WTC11 (cell line): ENCODE measurements around the gene TMEM158. TPM values are rescaled to one million over a fixed set of nuclear protein-coding genes. Genes with fewer than 3 reads are reported as not detected.

Experiments used
- ATAC-seq: fragments of 200-7000 bp; cut with Tn5 transposase; 2 replicates; pipeline ENCODE4 v1.10.0; 2021; ENCODE audit warnings: mild to moderate bottlenecking, moderate library complexity
- CTCF ChIA-PET: fragments of 300-600 bp; sonication (Branson Sonifier 250); formaldehyde crosslinking; loops from one replicate; lab custom pipeline; 2021; ENCODE audit warnings: antibody characterized with exemption; lab: Charles Lee
- POLR2A ChIA-PET: fragments of 350-600 bp; sonication (Branson Sonifier 250); formaldehyde crosslinking; loops from one replicate; lab custom pipeline; 2021; ENCODE audit warnings: antibody characterized with exemption; lab: Charles Lee
- DNase-seq: peaks from one replicate; pipeline ENCODE4 v3.0.0; 2021; ENCODE audit warnings: low spot score
- H3K27ac Mint-ChIP-seq: 2 replicates; pipeline ENCODE4 v1.8.0; 2021; ENCODE audit warnings: mixed read lengths
- H3K27me3 Mint-ChIP-seq: 2 replicates; pipeline ENCODE4 v1.8.0; 2021; ENCODE audit warnings: low read depth, mild to moderate bottlenecking, moderate library complexity, mixed read lengths
- H3K36me3 Mint-ChIP-seq: 2 replicates; pipeline ENCODE4 v1.8.0; 2021; ENCODE audit warnings: mixed read lengths
- H3K4me1 Mint-ChIP-seq: 2 replicates; pipeline ENCODE4 v1.8.0; 2022; ENCODE audit warnings: mixed read lengths
- H3K4me3 Mint-ChIP-seq: 2 replicates; pipeline ENCODE4 v1.8.0; 2021; ENCODE audit warnings: mild to moderate bottlenecking, moderate library complexity, mixed read lengths
- H3K9me3 Mint-ChIP-seq: 2 replicates; pipeline ENCODE4 v1.8.0; 2021; ENCODE audit warnings: mixed read lengths
- ATF3 ChIP-seq: sonication (generic); formaldehyde crosslinking; conservative IDR thresholded peaks from 2 replicates; pipeline ENCODE4 v1.8.1; 2022; ENCODE audit warnings: mild to moderate bottlenecking, missing genetic modification reagents
- CBFB ChIP-seq: sonication (generic); formaldehyde crosslinking; IDR thresholded peaks from 2 replicates; pipeline ENCODE4 v1.8.1; 2022; ENCODE audit warnings: mild to moderate bottlenecking, low read depth, missing genetic modification reagents
- CTCF ChIP-seq: fragments of 200-600 bp; IDR thresholded peaks from 2 replicates; pipeline ENCODE4 v1.8.0; 2022; ENCODE audit warnings: antibody characterized with exemption
- ELF4 ChIP-seq: sonication (generic); formaldehyde crosslinking; IDR thresholded peaks from 2 replicates; pipeline ENCODE4 v1.8.1; 2022; ENCODE audit warnings: low read depth, mild to moderate bottlenecking, moderate library complexity, missing genetic modification reagents
- ESRRA ChIP-seq: sonication (generic); formaldehyde crosslinking; IDR thresholded peaks from 2 replicates; pipeline ENCODE4 v1.8.1; 2022; ENCODE audit warnings: mild to moderate bottlenecking, missing genetic modification reagents, borderline replicate concordance
- FOXP1 ChIP-seq: sonication (generic); formaldehyde crosslinking; IDR thresholded peaks from 2 replicates; pipeline ENCODE4 v1.8.0; 2022; ENCODE audit warnings: missing genetic modification reagents, mild to moderate bottlenecking, moderate library complexity, borderline replicate concordance
- HMGA2 ChIP-seq: fragments of 250-450 bp; sonication (Bioruptor Pico); IDR thresholded peaks from 2 replicates; pipeline ENCODE4 v1.4.0; 2021; ENCODE audit warnings: mild to moderate bottlenecking, moderate library complexity
- IRF2 ChIP-seq: sonication (generic); formaldehyde crosslinking; IDR thresholded peaks from 2 replicates; pipeline ENCODE4 v1.8.0; 2022; ENCODE audit warnings: low read depth, missing genetic modification reagents, borderline replicate concordance
- MXD4 ChIP-seq: fragments of 250-450 bp; sonication (Bioruptor Pico); IDR thresholded peaks from 2 replicates; pipeline ENCODE4 v1.8.0; 2021; ENCODE audit warnings: mild to moderate bottlenecking, moderate library complexity, borderline replicate concordance
- PRRX2 ChIP-seq: fragments of 250-450 bp; sonication (Bioruptor Pico); IDR thresholded peaks from 2 replicates; pipeline ENCODE4 v1.8.0; 2021; ENCODE audit warnings: mild to moderate bottlenecking
- RORB ChIP-seq: fragments of 250-450 bp; sonication (Bioruptor Pico); IDR thresholded peaks from 2 replicates; pipeline ENCODE4 v1.9.0; 2021; ENCODE audit warnings: mild to moderate bottlenecking
- SOX15 ChIP-seq: fragments of 250-450 bp; sonication (Bioruptor Pico); IDR thresholded peaks from 2 replicates; pipeline ENCODE4 v1.9.0; 2021; ENCODE audit warnings: mild to moderate bottlenecking
- SP1 ChIP-seq: sonication (generic); formaldehyde crosslinking; conservative IDR thresholded peaks from 2 replicates; pipeline ENCODE4 v1.8.1; 2022; ENCODE audit warnings: missing genetic modification reagents
- USF1 ChIP-seq: sonication (generic); formaldehyde crosslinking; IDR thresholded peaks from 2 replicates; pipeline ENCODE4 v1.8.0; 2022; ENCODE audit warnings: mild to moderate bottlenecking, missing genetic modification reagents
- ZNF121 ChIP-seq: sonication (generic); formaldehyde crosslinking; IDR thresholded peaks from 2 replicates; pipeline ENCODE4 v1.8.0; 2023; ENCODE audit warnings: missing genetic modification reagents
- ZNF423 ChIP-seq: fragments of 250-450 bp; sonication (Bioruptor Pico); IDR thresholded peaks from 2 replicates; pipeline ENCODE4 v2.1.2; 2022; ENCODE audit warnings: mild to moderate bottlenecking, moderate library complexity
- ZNF425 ChIP-seq: fragments of 250-450 bp; sonication (Bioruptor Pico); conservative IDR thresholded peaks from 2 replicates; pipeline ENCODE4 v1.9.0; 2021; ENCODE audit warnings: mild to moderate bottlenecking
- total RNA-seq: library from RNA; stranded (reverse); gene quantifications from 3 replicates; pipeline ENCODE4 v1.2.3, GENCODE V29; 2021
- TF ChIP-seq, protein P1 (sequence below): sonication (generic); formaldehyde crosslinking; IDR thresholded peaks from 2 replicates; pipeline ENCODE4 v1.8.0; 2022; ENCODE audit warnings: missing genetic modification reagents
- TF ChIP-seq, protein P2 (sequence below): sonication (generic); formaldehyde crosslinking; IDR thresholded peaks from 2 replicates; pipeline ENCODE4 v1.8.0; 2022; ENCODE audit warnings: mild to moderate bottlenecking, missing genetic modification reagents
- TF ChIP-seq, protein P3 (sequence below): sonication (generic); formaldehyde crosslinking; IDR thresholded peaks from 2 replicates; pipeline ENCODE4 v1.8.0; 2023; ENCODE audit warnings: missing genetic modification reagents

TMEM158 gene
- total RNA-seq, 1 experiment from 2014 or later, result 17.9 TPM

- no peak for TF ChIP-seq CTCF
- TF ChIP-seq SOX15, result no peak
- TF ChIP-seq ESRRA, result no peak
- no peak for TF ChIP-seq MXD4 (CRISPR knock-in tag)
- TF ChIP-seq FOXP1 (CRISPR knock-in tag), result no peak
Observed at GRCh38 chr3:45272828-45273470, 46.9 kb upstream of the TMEM158 start (continued).

GRCh38 chr3:45272032-45272810 lies 46.1 kb upstream of the TMEM158 start:
- POLR2A ChIA-PET, result no interaction called here
- CTCF ChIA-PET, result interaction anchor here (1.4 kb wide), 1 partner anchor 62 kb away, joined by 4 read pairs; no protein-coding TSS in a partner anchor
- DNase-seq (no peak), ATAC-seq (no peak)
- TF ChIP-seq, protein P1, sequence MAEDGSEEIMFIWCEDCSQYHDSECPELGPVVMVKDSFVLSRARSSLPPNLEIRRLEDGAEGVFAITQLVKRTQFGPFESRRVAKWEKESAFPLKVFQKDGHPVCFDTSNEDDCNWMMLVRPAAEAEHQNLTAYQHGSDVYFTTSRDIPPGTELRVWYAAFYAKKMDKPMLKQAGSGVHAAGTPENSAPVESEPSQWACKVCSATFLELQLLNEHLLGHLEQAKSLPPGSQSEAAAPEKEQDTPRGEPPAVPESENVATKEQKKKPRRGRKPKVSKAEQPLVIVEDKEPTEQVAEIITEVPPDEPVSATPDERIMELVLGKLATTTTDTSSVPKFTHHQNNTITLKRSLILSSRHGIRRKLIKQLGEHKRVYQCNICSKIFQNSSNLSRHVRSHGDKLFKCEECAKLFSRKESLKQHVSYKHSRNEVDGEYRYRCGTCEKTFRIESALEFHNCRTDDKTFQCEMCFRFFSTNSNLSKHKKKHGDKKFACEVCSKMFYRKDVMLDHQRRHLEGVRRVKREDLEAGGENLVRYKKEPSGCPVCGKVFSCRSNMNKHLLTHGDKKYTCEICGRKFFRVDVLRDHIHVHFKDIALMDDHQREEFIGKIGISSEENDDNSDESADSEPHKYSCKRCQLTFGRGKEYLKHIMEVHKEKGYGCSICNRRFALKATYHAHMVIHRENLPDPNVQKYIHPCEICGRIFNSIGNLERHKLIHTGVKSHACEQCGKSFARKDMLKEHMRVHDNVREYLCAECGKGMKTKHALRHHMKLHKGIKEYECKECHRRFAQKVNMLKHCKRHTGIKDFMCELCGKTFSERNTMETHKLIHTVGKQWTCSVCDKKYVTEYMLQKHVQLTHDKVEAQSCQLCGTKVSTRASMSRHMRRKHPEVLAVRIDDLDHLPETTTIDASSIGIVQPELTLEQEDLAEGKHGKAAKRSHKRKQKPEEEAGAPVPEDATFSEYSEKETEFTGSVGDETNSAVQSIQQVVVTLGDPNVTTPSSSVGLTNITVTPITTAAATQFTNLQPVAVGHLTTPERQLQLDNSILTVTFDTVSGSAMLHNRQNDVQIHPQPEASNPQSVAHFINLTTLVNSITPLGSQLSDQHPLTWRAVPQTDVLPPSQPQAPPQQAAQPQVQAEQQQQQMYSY, result no peak
- no peak for TF ChIP-seq ESRRA
- TF ChIP-seq RORB (CRISPR knock-in tag), result no peak
- TF ChIP-seq ATF3 (CRISPR knock-in tag), result no peak
- no peak for TF ChIP-seq USF1 (CRISPR knock-in tag)
- no peak for TF ChIP-seq SP1 (CRISPR knock-in tag)
- Mint-ChIP-seq H3K27me3 (peaks cover 18% of the 10 kb centered on the region), H3K4me1 (peaks cover 36% of the 10 kb centered on the region), H3K4me3 (no peak overlapping the region), H3K27ac (no peak overlapping the region), H3K36me3 (peaks cover 9% of the 10 kb centered on the region), H3K9me3 (peaks cover 13% of the 10 kb centered on the region)

- H3K27ac Mint-ChIP-seq, result no peak overlapping the region
- TF ChIP-seq ELF4 (CRISPR knock-in tag) (no peak), ZNF423 (CRISPR knock-in tag) (no peak)
- peaks cover 28% of the 10 kb centered on the region for H3K4me1 Mint-ChIP-seq
- peaks cover 18% of the 10 kb centered on the region for H3K27me3 Mint-ChIP-seq
- CTCF ChIA-PET, result no interaction called here
- H3K4me3 Mint-ChIP-seq, result no peak overlapping the region
- ATAC-seq (no peak), DNase-seq (no peak)
- POLR2A ChIA-PET, result no interaction called here
- H3K36me3 Mint-ChIP-seq, result no peaks in the 10 kb centered on the region
- no peaks in the 10 kb centered on the region for H3K9me3 Mint-ChIP-seq
Observed at GRCh38 chr3:45269952-45270351, 43.9 kb upstream of the TMEM158 start.

DNA sequence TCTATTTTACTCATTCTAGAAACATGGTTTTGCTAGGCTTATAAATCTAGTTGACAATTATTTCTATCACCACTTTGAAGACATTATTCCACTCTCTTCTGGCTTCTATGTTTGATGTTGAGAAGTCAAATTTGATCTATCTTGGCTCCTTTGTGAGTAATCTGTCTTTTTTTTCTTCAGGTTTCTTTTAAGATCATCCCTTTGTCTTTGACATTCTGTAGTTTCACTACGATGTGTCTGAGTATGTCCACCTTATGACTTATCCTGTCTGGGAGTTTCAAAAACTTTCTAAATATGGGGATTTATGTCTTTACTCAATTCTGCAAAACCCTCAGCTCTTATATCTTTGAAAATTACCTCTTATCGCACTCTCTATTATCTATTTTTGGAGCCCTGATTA lies 41.0 kb upstream of the TMEM158 start:
- Mint-ChIP-seq H3K27ac (no peak overlapping the region), H3K4me1 (peaks cover 7% of the 10 kb centered on the region), H3K4me3 (no peak overlapping the region), H3K27me3 (no peaks in the 10 kb centered on the region), H3K9me3 (no peaks in the 10 kb centered on the region), H3K36me3 (no peaks in the 10 kb centered on the region)
- ChIA-PET CTCF (no interaction called here), POLR2A (no interaction called here)
- ATAC-seq (no peak), DNase-seq (no peak)
- no peak for TF ChIP-seq ATF3 (CRISPR knock-in tag)
- no peak for TF ChIP-seq IRF2 (CRISPR knock-in tag)
- no peak for TF ChIP-seq HMGA2 (CRISPR knock-in tag)
- no peak for TF ChIP-seq ZNF425
- TF ChIP-seq ZNF121 (CRISPR knock-in tag), result no peak
- no peak for TF ChIP-seq CBFB (CRISPR knock-in tag)
- TF ChIP-seq, protein P2, sequence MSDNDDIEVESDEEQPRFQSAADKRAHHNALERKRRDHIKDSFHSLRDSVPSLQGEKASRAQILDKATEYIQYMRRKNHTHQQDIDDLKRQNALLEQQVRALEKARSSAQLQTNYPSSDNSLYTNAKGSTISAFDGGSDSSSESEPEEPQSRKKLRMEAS (CRISPR knock-in tag), result no peak
- TF ChIP-seq, protein P3, sequence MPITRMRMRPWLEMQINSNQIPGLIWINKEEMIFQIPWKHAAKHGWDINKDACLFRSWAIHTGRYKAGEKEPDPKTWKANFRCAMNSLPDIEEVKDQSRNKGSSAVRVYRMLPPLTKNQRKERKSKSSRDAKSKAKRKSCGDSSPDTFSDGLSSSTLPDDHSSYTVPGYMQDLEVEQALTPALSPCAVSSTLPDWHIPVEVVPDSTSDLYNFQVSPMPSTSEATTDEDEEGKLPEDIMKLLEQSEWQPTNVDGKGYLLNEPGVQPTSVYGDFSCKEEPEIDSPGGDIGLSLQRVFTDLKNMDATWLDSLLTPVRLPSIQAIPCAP (CRISPR knock-in tag), result no peak
- no peak for TF ChIP-seq PRRX2 (CRISPR knock-in tag)
